ENCODE results near the gene COA8. TPM values are rescaled to one million over a fixed set of nuclear protein-coding genes. Genes with fewer than 3 reads are reported as not detected.

Gene COA8
- total and polyA plus RNA-seq, 11 donors, result 30.6 to 109 (median 45.9) TPM

DNA sequence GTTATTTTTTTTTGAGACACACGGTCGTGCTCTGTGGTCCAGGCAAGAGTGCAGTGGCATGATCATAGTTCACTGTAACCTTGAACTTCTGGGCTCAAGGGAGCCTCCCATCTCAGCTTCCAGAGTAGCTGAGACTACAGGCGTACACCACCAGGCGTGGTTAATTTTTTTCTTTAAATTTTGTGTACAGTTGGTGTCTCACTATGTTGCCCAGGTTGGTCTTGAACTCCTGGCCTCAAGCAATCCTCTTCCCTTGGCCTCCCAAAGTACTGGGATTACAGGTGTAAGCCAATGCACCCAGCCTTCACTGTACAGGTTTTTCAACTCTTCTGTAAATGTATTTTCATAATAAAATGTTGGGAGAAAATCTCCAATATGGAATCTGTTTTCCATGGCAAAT, 60.5 kb downstream of the COA8 start:
- 81 to 96% (median 92%) methylated on average over 4 of the region's 4 CpGs for WGBS, 4 donors
- DNase-seq, result no peak
- intact Hi-C loops (cut with DNase I), result loop anchor here in 3 of 10 donors (10.0 kb wide), 2 partner anchors 49 to 61 kb away; no protein-coding TSS in a partner anchor

DNA sequence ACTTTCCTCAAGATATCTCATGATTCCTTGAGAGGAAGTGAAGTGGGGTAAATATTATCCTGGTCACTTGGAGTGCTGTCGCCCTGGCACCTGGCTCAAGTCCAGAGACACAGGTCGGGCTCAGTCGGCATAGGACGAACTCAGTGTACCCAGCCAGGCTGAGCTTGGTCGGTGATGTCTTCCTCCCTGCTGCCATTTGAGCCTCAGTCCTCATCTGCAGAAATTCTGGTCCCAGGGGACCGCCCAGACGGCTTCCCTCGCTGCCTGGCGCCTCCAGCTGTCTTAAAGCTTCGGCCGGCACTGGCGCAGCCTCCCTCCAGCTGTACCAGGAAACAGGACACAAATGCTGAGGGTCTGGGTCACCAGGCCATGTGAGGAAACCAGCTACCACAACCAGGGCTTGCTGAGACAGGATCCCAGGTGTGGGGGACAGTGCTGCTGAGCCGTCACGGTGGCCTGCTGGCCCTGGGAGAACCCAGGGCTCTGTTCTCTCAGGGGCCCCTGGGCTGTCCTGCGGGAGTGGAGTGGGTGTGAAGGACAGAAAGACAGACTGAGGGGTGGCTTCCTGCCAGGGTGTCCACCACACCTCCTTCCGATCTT, 61.2 kb downstream of the COA8 start:
- Histone ChIP-seq H3K36me3 (no peaks in the 10 kb centered on the region), H3K9me3 (no peaks in the 10 kb centered on the region), H3K27me3 (no peaks in the 10 kb centered on the region), H3K27ac (peak overlapping the region in 9 of 12 donors; percentile 54 to 82 (median 67)), H3K4me3 (peak overlapping the region in 4 of 12 donors; percentile 0 to 11 (median 6)), H3K4me1 (peaks cover 3 to 43% (median 31%) of the 10 kb centered on the region in 12 donors)
- WGBS, 4 donors, result 26 to 36% (median 33%) methylated on average over 12 to 16 of the region's 16 CpGs
- TF ChIP-seq, protein P1, sequence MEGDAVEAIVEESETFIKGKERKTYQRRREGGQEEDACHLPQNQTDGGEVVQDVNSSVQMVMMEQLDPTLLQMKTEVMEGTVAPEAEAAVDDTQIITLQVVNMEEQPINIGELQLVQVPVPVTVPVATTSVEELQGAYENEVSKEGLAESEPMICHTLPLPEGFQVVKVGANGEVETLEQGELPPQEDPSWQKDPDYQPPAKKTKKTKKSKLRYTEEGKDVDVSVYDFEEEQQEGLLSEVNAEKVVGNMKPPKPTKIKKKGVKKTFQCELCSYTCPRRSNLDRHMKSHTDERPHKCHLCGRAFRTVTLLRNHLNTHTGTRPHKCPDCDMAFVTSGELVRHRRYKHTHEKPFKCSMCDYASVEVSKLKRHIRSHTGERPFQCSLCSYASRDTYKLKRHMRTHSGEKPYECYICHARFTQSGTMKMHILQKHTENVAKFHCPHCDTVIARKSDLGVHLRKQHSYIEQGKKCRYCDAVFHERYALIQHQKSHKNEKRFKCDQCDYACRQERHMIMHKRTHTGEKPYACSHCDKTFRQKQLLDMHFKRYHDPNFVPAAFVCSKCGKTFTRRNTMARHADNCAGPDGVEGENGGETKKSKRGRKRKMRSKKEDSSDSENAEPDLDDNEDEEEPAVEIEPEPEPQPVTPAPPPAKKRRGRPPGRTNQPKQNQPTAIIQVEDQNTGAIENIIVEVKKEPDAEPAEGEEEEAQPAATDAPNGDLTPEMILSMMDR (IDR thresholded peaks at IDR 0.05), result peak in 1 of 12 donors; percentile 8
- TF ChIP-seq POLR2A (IDR thresholded peaks at IDR 0.05), result no peak
- ATAC-seq (peak in 2 of 4 donors; percentile 9 to 11), DNase-seq (peak; percentile 38 to 73 (median 60))
- intact Hi-C loops (cut with DNase I), result loop anchor here in 4 of 10 donors (1.0 to 10.0 kb wide), 3 partner anchors 30 to 61 kb away; no protein-coding TSS in a partner anchor

More for the DNA sequence above, 60.5 kb downstream of the COA8 start:
- H3K27me3 ChIP-seq, result no peaks in the 10 kb centered on the region
- ATAC-seq, result no peak
- TF ChIP-seq, protein P1 (IDR thresholded peaks at IDR 0.05), result no peak
- TF ChIP-seq POLR2A (IDR thresholded peaks at IDR 0.05), result no peak
- H3K27ac ChIP-seq, result no peak overlapping the region
- no peak overlapping the region for H3K4me3 ChIP-seq
- H3K9me3 ChIP-seq, result no peaks in the 10 kb centered on the region
- H3K4me1 ChIP-seq, result peaks cover 3 to 39% (median 28%) of the 10 kb centered on the region in 12 donors
- no peaks in the 10 kb centered on the region for H3K36me3 ChIP-seq

DNA sequence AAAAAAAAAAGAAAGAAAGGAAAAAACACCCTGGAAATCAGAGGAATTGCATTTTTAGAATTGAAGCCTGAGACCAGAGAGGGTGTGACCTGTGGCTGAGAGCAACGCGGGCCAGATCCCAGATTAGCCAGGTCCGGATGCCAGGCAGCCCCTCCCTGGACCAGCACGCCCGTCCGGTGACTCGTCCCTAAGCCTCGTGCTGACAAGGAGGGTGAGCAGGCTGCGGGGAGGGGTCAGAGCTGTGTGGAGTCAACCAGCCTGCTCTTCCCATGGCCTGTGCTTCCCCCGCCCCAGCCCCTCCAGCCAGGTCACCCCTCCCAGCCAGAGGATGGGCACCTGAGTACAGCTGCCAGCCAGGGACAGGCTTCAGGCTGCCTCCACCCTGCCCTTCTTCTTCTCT, 62.1 kb downstream of the COA8 start:
- Histone ChIP-seq H3K36me3 (no peaks in the 10 kb centered on the region), H3K27me3 (no peaks in the 10 kb centered on the region), H3K27ac (peak overlapping the region in 11 of 12 donors; percentile 16 to 82 (median 65)), H3K4me1 (peaks cover 3 to 43% (median 31%) of the 10 kb centered on the region in 12 donors), H3K9me3 (no peaks in the 10 kb centered on the region), H3K4me3 (peak overlapping the region in 2 of 12 donors; percentile 11 to 12)
- 21 to 35% (median 25%) methylated on average over 9 to 10 of the region's 10 CpGs for WGBS, 4 donors
- TF ChIP-seq, protein P1 (IDR thresholded peaks at IDR 0.05), result no peak
- TF ChIP-seq POLR2A (IDR thresholded peaks at IDR 0.05), result no peak
- intact Hi-C loops (cut with DNase I), result loop anchor here in 6 of 10 donors (1.0 to 10.0 kb wide), 5 partner anchors 31 to 92 kb away; partner anchors contain the start of genes XRCC3 (in 1 of the 6) and ZFYVE21 (in 1 of the 6)
- peak; percentile 32 to 72 (median 44) for ATAC-seq
- DNase-seq, result peak; percentile 69 to 86 (median 81)

DNA sequence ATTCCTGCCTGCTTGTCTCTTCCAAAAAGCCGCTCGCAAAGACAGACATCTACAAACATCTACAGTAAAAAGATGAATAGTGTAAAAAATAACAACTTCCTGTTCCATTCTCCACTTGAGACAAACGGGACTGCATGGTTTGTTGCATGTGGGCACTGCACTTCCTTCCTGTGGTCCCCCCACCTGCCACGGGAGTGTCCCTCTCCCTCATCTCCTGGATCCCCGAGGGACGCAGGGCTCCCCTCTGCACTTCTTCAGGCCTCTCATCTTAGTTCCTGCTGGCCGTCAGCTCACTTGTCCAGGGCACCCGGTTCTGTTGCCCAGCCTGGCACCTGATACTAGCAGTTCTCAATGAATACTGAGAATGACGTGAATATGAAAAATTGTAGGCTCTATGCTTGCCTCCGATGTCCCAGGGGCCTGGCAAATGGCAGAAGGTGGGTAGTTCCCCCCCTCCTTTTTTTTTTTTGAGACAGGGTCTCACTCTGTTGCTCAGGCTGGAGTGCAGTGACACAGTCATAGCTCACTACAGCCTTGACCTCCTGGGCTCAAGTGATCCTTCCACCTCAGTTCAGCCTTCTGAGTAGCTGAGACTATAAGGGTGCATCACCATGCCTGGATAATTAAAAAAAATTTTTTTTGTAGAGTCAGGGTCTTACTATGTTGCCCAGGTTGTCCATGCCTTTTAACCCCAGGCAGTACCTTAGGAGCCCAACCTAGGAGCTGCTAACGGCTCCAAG, 62.8 kb downstream of the COA8 start:
- intact Hi-C loops (cut with DNase I), result loop anchor here in 5 of 10 donors (5.0 to 10.0 kb wide), 4 partner anchors 48 to 92 kb away; partner anchors contain the start of genes XRCC3 (in 1 of the 5) and ZFYVE21 (in 1 of the 5)
- no peaks in the 10 kb centered on the region for H3K9me3 ChIP-seq
- H3K27ac ChIP-seq, result peak overlapping the region in 11 of 12 donors; percentile 16 to 82 (median 59)
- DNase-seq (no peak), ATAC-seq (no peak)
- H3K27me3 ChIP-seq, result no peaks in the 10 kb centered on the region
- H3K4me1 ChIP-seq, result peaks cover 5 to 49% (median 35%) of the 10 kb centered on the region in 12 donors
- WGBS, 4 donors, result 55 to 70% (median 65%) methylated on average over 11 of the region's 11 CpGs
- no peaks in the 10 kb centered on the region for H3K36me3 ChIP-seq
- peak overlapping the region in 1 of 12 donors; percentile 12 for H3K4me3 ChIP-seq
- TF ChIP-seq, protein P1 (IDR thresholded peaks at IDR 0.05), result no peak
- TF ChIP-seq POLR2A (IDR thresholded peaks at IDR 0.05), result no peak

Data from heart left ventricle (tissue), 16 donors.